ENCODE measurements around the gene EVC2.

EVC2 gene

GRCh38 chr4:5735463-5735862 is 27.1 kb upstream of the EVC2 start:
- Histone ChIP-seq H3K36me3 (ENCODE audit: insufficient read depth, low read length) (no peaks in the 10 kb centered on the region), H3K4me3 (ENCODE audit: low read length, poor library complexity, severe bottlenecking) (no peak overlapping the region)
- TF ChIP-seq EZH2phosphoT487 (IDR thresholded peaks at IDR 0.05; ENCODE audit: borderline replicate concordance) (no peak), CTCF (conservative IDR thresholded peaks at IDR 0.05; ENCODE audit: low read length) (no peak)

GRCh38 chr4:5734853-5735252 is 26.5 kb upstream of the EVC2 start:
- H3K36me3 ChIP-seq (ENCODE audit: insufficient read depth, low read length) = no peaks in the 10 kb centered on the region

More at GRCh38 chr4:5735463-5735862, 27.1 kb upstream of the EVC2 start:
- H3K4me2 ChIP-seq (ENCODE audit: low read depth, low read length, poor library complexity, severe bottlenecking) = no peak overlapping the region
- no peaks in the 10 kb centered on the region for H3K9me2 ChIP-seq (replicated peaks; ENCODE audit: low read depth, low read length)
- no peaks in the 10 kb centered on the region for H3K9me3 ChIP-seq (ENCODE audit: insufficient read depth, low read depth, low read length)
- no peaks in the 10 kb centered on the region for H3F3A ChIP-seq (ENCODE audit: low read depth)
- no peaks in the 10 kb centered on the region for H4K20me1 ChIP-seq (ENCODE audit: insufficient read depth, low read length, poor library complexity, severe bottlenecking)
- H2AFZ ChIP-seq (ENCODE audit: low read length) = no peak overlapping the region
- no peaks in the 10 kb centered on the region for H3K27me3 ChIP-seq (ENCODE audit: insufficient read depth, low read length, poor library complexity, severe bottlenecking)
- no peak overlapping the region for H3K9ac ChIP-seq (ENCODE audit: low read depth, low read length, poor library complexity, severe bottlenecking)
- H3K4me1 ChIP-seq (ENCODE audit: insufficient read depth, low read length, poor library complexity, severe bottlenecking) = no peaks in the 10 kb centered on the region
- H3K79me2 ChIP-seq (ENCODE audit: insufficient read depth, low read length) = no peaks in the 10 kb centered on the region

GRCh38 chr4:5732158-5732557 is 23.8 kb upstream of the EVC2 start:
- H3K9ac ChIP-seq (ENCODE audit: low read depth, low read length, poor library complexity, severe bottlenecking) = no peak overlapping the region
- no peaks in the 10 kb centered on the region for H3K9me2 ChIP-seq (replicated peaks; ENCODE audit: low read depth, low read length)
- no peaks in the 10 kb centered on the region for H3K79me2 ChIP-seq (ENCODE audit: insufficient read depth, low read length)
- no peaks in the 10 kb centered on the region for H4K20me1 ChIP-seq (ENCODE audit: insufficient read depth, low read length, poor library complexity, severe bottlenecking)
- H3K27me3 ChIP-seq (ENCODE audit: insufficient read depth, low read length, poor library complexity, severe bottlenecking) = no peaks in the 10 kb centered on the region
- H2AFZ ChIP-seq (ENCODE audit: low read length) = no peak overlapping the region
- no peaks in the 10 kb centered on the region for H3K36me3 ChIP-seq (ENCODE audit: insufficient read depth, low read length)
- TF ChIP-seq EZH2phosphoT487 (IDR thresholded peaks at IDR 0.05; ENCODE audit: borderline replicate concordance) (no peak), CTCF (conservative IDR thresholded peaks at IDR 0.05; ENCODE audit: low read length) (no peak)
- H3K4me2 ChIP-seq (ENCODE audit: low read depth, low read length, poor library complexity, severe bottlenecking) = no peak overlapping the region
- H3K4me3 ChIP-seq (ENCODE audit: low read length, poor library complexity, severe bottlenecking) = no peak overlapping the region
- no peaks in the 10 kb centered on the region for H3F3A ChIP-seq (ENCODE audit: low read depth)
- H3K9me3 ChIP-seq (ENCODE audit: insufficient read depth, low read depth, low read length) = no peaks in the 10 kb centered on the region; the same call in 1 of the 2 replicates
- H3K4me1 ChIP-seq (ENCODE audit: insufficient read depth, low read length, poor library complexity, severe bottlenecking) = no peaks in the 10 kb centered on the region

More at GRCh38 chr4:5734853-5735252, 26.5 kb upstream of the EVC2 start:
- H3K9me3 ChIP-seq (ENCODE audit: insufficient read depth, low read depth, low read length) = no peaks in the 10 kb centered on the region
- no peak overlapping the region for H3K4me2 ChIP-seq (ENCODE audit: low read depth, low read length, poor library complexity, severe bottlenecking)
- H3K79me2 ChIP-seq (ENCODE audit: insufficient read depth, low read length) = no peaks in the 10 kb centered on the region
- no peak overlapping the region for H3K4me3 ChIP-seq (ENCODE audit: low read length, poor library complexity, severe bottlenecking)
- TF ChIP-seq CTCF (conservative IDR thresholded peaks at IDR 0.05; ENCODE audit: low read length) = no peak
- no peak for TF ChIP-seq EZH2phosphoT487 (IDR thresholded peaks at IDR 0.05; ENCODE audit: borderline replicate concordance)
- H3K9ac ChIP-seq (ENCODE audit: low read depth, low read length, poor library complexity, severe bottlenecking) = no peak overlapping the region
- H3K9me2 ChIP-seq (replicated peaks; ENCODE audit: low read depth, low read length) = no peaks in the 10 kb centered on the region
- no peak overlapping the region for H2AFZ ChIP-seq (ENCODE audit: low read length)
- no peaks in the 10 kb centered on the region for H3K4me1 ChIP-seq (ENCODE audit: insufficient read depth, low read length, poor library complexity, severe bottlenecking)
- H3K27me3 ChIP-seq (ENCODE audit: insufficient read depth, low read length, poor library complexity, severe bottlenecking) = no peaks in the 10 kb centered on the region
- no peaks in the 10 kb centered on the region for H3F3A ChIP-seq (ENCODE audit: low read depth)
- H4K20me1 ChIP-seq (ENCODE audit: insufficient read depth, low read length, poor library complexity, severe bottlenecking) = no peaks in the 10 kb centered on the region
